ENCODE results near the gene ALKBH4.
"Not testable (repeated sequence)": the region's sequence is repeated elsewhere in the genome, so short reads cannot be mapped to it uniquely, and the experiment has no call there.

Gene ALKBH4

GRCh38 chr7:102426268-102427018 is 38.2 kb downstream of the ALKBH4 start:
- peak; percentile 17 for DNase-seq (ENCODE audit: low read depth)

DNA sequence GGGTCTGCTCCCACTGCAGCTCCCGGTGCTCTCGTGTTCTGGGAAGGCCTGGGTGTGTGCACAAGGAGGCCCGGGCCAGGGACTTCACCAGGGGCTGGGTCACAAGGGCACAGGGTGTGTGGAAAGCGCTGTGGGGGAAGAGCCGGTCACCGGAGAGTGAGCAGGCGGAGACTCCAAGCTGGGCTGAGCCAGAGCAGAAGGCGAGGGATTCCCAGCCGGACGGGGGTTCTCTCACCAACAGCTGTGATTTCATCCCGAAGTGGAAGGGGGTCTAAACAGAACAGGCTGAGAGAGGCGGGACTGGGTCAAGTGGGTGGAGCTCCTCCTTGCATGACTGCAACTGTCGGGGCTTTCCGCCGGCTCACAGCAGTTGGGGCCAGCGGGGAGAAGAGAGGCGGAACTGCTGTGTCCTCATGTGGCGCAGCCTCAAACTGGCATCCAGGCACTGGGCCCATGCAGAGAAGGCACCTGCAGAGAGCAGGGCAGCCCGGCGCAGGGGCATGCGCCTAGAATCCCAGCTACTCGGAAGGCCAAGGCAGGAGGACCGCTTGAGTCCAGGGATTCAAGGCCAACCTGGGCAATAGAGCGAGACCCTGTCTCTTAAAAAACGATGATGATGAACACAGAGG is 38.9 kb downstream of the ALKBH4 start:
- peak; percentile 53 for DNase-seq (ENCODE audit: low read depth)

GRCh38 chr7:102424787-102425218 is 39.9 kb downstream of the ALKBH4 start:
- no peak for DNase-seq (ENCODE audit: low read depth)

DNA sequence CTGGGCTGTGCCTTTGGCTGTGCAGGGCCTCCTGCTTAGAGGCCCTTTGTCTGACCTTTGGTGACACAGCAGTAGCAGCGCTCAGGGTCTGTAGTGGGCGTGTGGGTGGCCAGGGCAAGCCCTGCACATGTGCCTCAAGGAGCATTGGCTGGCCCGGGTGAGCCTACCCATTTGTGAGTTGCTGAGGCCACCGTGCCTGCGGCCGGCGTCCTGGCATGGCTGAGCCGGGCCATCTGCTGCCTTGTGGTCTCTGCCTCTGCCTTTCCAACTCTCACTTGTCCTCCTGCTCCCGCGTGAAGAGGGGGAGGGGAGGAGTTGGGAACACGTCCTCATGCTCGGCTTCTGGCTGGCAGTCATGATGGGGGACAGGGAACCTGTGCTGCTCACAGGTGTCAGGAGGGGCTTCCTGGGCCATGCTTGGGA is 40.5 kb downstream of the ALKBH4 start:
- DNase-seq (ENCODE audit: low read depth), result no peak

- DNase-seq (ENCODE audit: low read depth), result no peak
These were observed 42.9 kb downstream of the ALKBH4 start for GRCh38 chr7:102421706-102422240.

- no peak for DNase-seq (ENCODE audit: low read depth)
These were observed 46.1 kb downstream of the ALKBH4 start for GRCh38 chr7:102418592-102418991.

DNA sequence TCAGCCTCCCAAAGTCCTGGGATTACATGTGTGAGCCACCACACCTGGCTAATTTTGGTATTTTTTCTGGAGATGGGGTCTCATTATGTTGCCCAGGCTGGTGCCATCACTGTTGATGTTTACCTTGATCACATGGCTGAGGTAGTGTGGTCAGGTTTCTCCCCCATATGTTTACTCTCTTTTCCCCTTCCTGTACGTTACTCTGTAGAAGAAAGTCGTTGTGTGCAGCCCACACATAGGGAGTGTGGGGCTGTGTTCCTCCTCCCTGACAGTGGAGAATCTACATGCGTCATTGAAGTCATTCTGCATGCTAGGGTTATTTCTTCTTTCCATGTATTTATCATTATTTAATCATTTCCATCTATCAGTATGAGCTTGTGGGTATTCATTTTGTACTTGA is 47.6 kb downstream of the ALKBH4 start:
- DNase-seq (ENCODE audit: low read depth), result no peak

DNA sequence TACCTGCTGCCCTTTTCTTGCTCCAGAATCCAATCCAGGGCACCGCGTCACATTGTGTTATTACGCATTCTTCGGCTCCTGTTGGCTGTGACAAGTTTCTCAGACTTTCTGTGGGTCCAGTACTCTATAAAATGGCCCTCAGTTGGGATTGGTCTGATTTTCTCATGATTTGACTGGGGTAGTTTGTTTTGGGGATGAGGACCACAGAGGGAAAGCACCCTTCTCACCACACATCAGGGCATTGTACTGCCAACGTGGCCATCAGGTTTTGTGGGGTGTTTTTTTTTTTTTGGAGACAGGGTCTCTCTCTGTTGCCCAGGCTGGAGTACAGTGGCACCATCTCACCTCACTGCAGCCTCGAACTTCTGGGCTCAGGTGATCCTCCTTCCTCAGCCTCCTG is 48.3 kb downstream of the ALKBH4 start:
- no peak for DNase-seq (ENCODE audit: low read depth)

DNA sequence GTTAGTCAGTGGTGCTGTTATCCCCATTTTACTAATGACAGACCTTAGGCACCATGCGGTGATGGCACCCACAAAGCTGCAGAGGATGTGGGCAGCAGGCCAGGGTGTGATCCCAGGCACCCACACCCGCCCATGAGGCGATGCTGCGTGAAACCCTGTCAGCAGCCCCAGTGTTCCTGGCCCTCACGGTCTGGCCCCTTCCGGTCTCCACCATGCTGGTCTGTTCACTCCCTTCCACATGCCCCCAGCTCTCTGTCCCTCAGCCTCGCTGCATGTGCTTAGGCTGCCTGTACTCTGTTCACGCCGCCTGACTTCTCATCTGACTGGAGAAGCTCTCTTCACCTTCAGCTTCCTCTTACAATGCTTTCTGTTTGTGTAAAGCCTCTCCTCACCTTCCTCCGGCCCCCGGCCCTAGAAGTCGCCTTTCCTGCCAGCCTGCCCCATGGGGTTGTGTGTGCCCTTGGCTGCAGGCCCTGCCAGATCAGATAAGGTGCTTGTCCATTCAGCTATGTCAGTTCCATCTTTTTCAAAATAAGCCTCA is 48.9 kb downstream of the ALKBH4 start:
- peak; percentile 24 for DNase-seq (ENCODE audit: low read depth)

- DNase-seq (ENCODE audit: low read depth), result no peak
These were observed 51.1 kb downstream of the ALKBH4 start for GRCh38 chr7:102413611-102414010.

DNA sequence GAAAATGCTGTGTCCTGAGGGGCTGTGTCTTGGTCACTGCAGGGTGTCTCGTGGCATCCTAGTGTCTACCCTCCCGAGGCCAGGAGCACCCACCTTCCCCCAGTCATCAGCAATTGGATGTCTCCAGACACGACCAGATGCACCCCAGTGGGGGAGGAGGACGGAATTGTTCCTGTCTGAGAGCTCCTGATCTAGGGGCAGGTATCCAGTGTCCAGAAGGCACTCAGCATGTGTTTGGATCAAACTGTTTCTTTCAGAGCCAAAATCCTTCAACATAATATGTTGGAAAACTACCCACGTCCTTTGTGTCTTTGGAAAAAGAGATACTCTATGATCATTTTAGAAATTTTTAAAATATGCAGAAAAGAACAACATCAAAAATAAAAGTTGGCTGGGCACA is 51.6 kb downstream of the ALKBH4 start:
- no peak for DNase-seq (ENCODE audit: low read depth)

DNA sequence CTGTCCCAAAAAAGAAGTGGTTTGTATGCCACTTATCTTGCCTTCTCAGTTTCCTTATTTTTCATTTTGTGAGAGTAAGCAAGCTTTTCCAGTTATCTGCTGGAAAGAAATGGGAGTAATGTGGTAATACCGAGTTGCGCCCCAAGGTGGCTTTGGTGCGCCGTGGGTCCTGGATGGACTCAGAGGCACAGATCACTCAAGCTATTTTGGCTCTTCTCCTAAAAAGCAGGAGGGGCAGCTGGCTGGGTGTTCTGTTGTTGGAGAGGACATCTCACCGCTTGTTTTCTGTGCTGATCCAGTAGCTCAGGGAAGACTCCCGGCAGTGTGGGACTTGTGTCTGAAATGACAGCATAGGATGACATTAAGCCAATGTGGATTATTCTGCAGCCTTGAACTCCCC is 52.1 kb downstream of the ALKBH4 start:
- no peak for DNase-seq (ENCODE audit: low read depth)

DNA sequence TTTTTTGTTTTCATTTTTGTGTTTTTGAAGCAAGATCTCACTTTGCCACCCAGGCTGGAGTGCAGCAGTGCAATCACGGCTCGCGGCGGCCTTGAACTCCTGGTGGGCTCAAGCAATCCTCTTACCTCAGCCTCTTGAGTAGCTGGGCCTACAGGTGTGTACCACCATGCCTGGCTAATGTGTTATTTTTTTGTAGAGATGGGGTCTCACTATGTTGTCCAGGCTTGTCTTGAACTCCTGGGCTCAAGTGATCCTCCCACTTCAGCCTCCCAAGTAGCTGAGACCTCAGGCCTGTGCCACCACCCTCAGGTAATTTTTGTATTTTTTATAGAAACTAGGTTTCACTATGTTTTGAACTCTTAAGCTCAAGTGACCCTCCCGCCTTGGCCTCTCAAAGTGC is 53.7 kb downstream of the ALKBH4 start:
- DNase-seq (ENCODE audit: low read depth), result no peak

- no peak for DNase-seq (ENCODE audit: low read depth)
These were observed 54.5 kb downstream of the ALKBH4 start for GRCh38 chr7:102410123-102410522.

GRCh38 chr7:102409340-102409739 is 55.3 kb downstream of the ALKBH4 start:
- DNase-seq (ENCODE audit: low read depth), result no peak

DNA sequence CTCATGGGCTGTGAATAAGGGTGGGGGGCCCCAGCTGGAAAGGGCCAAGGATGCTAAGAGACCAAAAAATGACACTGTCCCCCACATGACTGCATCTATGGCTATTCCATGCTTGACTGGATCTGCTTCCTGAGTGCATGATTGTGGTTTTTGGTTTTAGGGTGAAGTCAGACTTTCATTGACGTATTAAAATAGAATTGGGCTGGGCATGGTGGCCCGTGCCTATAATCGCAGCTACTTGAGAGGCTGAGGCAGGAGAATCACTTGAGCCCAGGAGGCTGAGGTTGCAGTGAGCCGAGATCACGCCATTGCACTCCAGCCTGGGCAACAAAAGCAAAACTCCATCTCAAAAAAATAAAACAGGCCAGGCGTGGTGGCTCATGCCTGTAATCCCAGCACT is 56.1 kb downstream of the ALKBH4 start:
- not testable (repeated sequence) for DNase-seq (ENCODE audit: low read depth)

GRCh38 chr7:102407910-102408309 is 56.8 kb downstream of the ALKBH4 start:
- no peak for DNase-seq (ENCODE audit: low read depth)
